Nephron progenitor cell (in vitro differentiated cells): ENCODE results near the gene DYRK1B.
A peak's percentile ranks its signal among the peaks of the same experiment; 100 is the strongest.

ENCODE experiments used
- DNase-seq: peaks from one replicate; pipeline ENCODE4 v3.0.0; 2021
- H3K27ac Mint-ChIP-seq: 2 replicates; pipeline ENCODE4 v1.8.0; 2021; ENCODE audit warnings: mild to moderate bottlenecking, moderate library complexity, mixed read lengths
- H3K27me3 Mint-ChIP-seq: 2 replicates; pipeline ENCODE4 v1.8.0; 2021; ENCODE audit warnings: mild to moderate bottlenecking, low read depth, mixed read lengths; ENCODE audit not compliant: poor library complexity
- H3K36me3 Mint-ChIP-seq: 2 replicates; pipeline ENCODE4 v1.8.0; 2021; ENCODE audit warnings: low read depth, mixed read lengths
- H3K4me1 Mint-ChIP-seq: 2 replicates; pipeline ENCODE4 v1.8.0; 2021; ENCODE audit warnings: mixed read lengths
- H3K4me3 Mint-ChIP-seq: 2 replicates; pipeline ENCODE4 v1.8.0; 2021; ENCODE audit warnings: mild to moderate bottlenecking, moderate library complexity, mixed read lengths
- H3K9me3 Mint-ChIP-seq: 2 replicates; pipeline ENCODE4 v1.8.0; 2021; ENCODE audit warnings: mild to moderate bottlenecking, moderate library complexity, mixed read lengths
- CTCF ChIP-seq: fragments of 200-600 bp; sonication (generic); IDR thresholded peaks from 2 replicates; pipeline ENCODE4 v1.5.0; 2021; ENCODE audit warnings: antibody characterized with exemption

The DYRK1B gene

GRCh38 chr19:39824143-39825092, 9.5 kb downstream of the DYRK1B start:
- H3K27ac Mint-ChIP-seq, result peak overlapping the region; percentile 95
- H3K27me3 Mint-ChIP-seq, result no peaks in the 10 kb centered on the region
- TF ChIP-seq CTCF, result no peak
- H3K4me3 Mint-ChIP-seq, result no peak overlapping the region
- H3K4me1 Mint-ChIP-seq, result peaks cover 10% of the 10 kb centered on the region
- H3K36me3 Mint-ChIP-seq, result peaks cover 19% of the 10 kb centered on the region
- peak; percentile 77 for DNase-seq
- H3K9me3 Mint-ChIP-seq, result no peaks in the 10 kb centered on the region

- H3K36me3 Mint-ChIP-seq, result peaks cover 12% of the 10 kb centered on the region
- H3K4me3 Mint-ChIP-seq, result no peak overlapping the region
- peaks cover 14% of the 10 kb centered on the region for H3K4me1 Mint-ChIP-seq
- no peak overlapping the region for H3K27ac Mint-ChIP-seq
- no peak for TF ChIP-seq CTCF
- DNase-seq, result no peak
- H3K9me3 Mint-ChIP-seq, result no peaks in the 10 kb centered on the region
- no peaks in the 10 kb centered on the region for H3K27me3 Mint-ChIP-seq
Observed at GRCh38 chr19:39823686-39824085, 10.3 kb downstream of the DYRK1B start.

- Mint-ChIP-seq H3K9me3 (no peaks in the 10 kb centered on the region), H3K36me3 (peaks cover 7% of the 10 kb centered on the region), H3K4me3 (no peak overlapping the region), H3K27me3 (peaks cover 4% of the 10 kb centered on the region), H3K27ac (no peak overlapping the region), H3K4me1 (peaks cover 41% of the 10 kb centered on the region)
- no peak for DNase-seq
- TF ChIP-seq CTCF, result no peak
Observed at GRCh38 chr19:39820696-39821095, 13.3 kb downstream of the DYRK1B start.

GRCh38 chr19:39819786-39820185, 14.2 kb downstream of the DYRK1B start:
- peaks cover 42% of the 10 kb centered on the region for H3K4me1 Mint-ChIP-seq
- TF ChIP-seq CTCF, result no peak
- H3K36me3 Mint-ChIP-seq, result peaks cover 7% of the 10 kb centered on the region
- H3K4me3 Mint-ChIP-seq, result no peak overlapping the region
- peaks cover 4% of the 10 kb centered on the region for H3K27me3 Mint-ChIP-seq
- DNase-seq, result no peak
- H3K27ac Mint-ChIP-seq, result no peak overlapping the region
- H3K9me3 Mint-ChIP-seq, result no peaks in the 10 kb centered on the region

GRCh38 chr19:39818626-39819097, 15.3 kb downstream of the DYRK1B start:
- peaks cover 45% of the 10 kb centered on the region for H3K4me1 Mint-ChIP-seq
- no peak for TF ChIP-seq CTCF
- H3K4me3 Mint-ChIP-seq, result peak overlapping the region; percentile 7
- peaks cover 7% of the 10 kb centered on the region for H3K36me3 Mint-ChIP-seq
- H3K9me3 Mint-ChIP-seq, result no peaks in the 10 kb centered on the region
- peaks cover 4% of the 10 kb centered on the region for H3K27me3 Mint-ChIP-seq
- H3K27ac Mint-ChIP-seq, result peak overlapping the region; percentile 94
- DNase-seq, result no peak
